Endothelial cell of umbilical vein (primary cell): ENCODE results near the gene LRRC7. TPM values are rescaled to one million over a fixed set of nuclear protein-coding genes. Genes with fewer than 3 reads are reported as not detected.

Experiments
- BruUV-seq: library from RNA; stranded (reverse); fragments of 400-500 nt; replicated peaks from 2 replicates; lab custom pipeline; 2021; lab: Mats Ljungman, UMichigan
- CTCF ChIA-PET: fragments of 300-600, 350-600 bp; sonication (Branson Sonifier 250); formaldehyde crosslinking; loops from one replicate; lab custom pipeline; 2021; ENCODE audit warnings: antibody characterized with exemption, inconsistent platforms; lab: Charles Lee
- POLR2A ChIA-PET: fragments of 300-600, 350-600 bp; sonication (Branson Sonifier 250); formaldehyde crosslinking; loops from one replicate; lab custom pipeline; 2021; ENCODE audit warnings: antibody characterized with exemption, inconsistent platforms; lab: Charles Lee
- DNase-seq: peaks from one replicate; pipeline ENCODE4 v3.0.0-alpha.2; 2011; ENCODE audit warnings: low read depth, low spot score
- FAIRE-seq: peaks from 2 replicates; lab custom pipeline; 2011; peaks lifted over from hg19 to GRCh38; lab: Jason Lieb, UNC
- H2AFZ ChIP-seq: 2 replicates; pipeline ENCODE4 v1.6.0; 2012; ENCODE audit warnings: low read depth, low read length, control low read depth, inconsistent platforms
- H3K27ac ChIP-seq: 2 replicates; pipeline ENCODE4 v1.5.1; 2011; ENCODE audit warnings: low read depth, mild to moderate bottlenecking, control low read depth, low read length, moderate library complexity; ENCODE audit not compliant: insufficient read depth
- H3K27me3 ChIP-seq, 2 experiments: 2 replicates each; pipeline versions ENCODE4 v1.6.0 to v1.6.1; 2011; ENCODE audit warnings: low read length in 2 of 2, mixed read lengths in 1 of 2; ENCODE audit not compliant: control insufficient read depth in 2 of 2, insufficient read depth in 2 of 2
- H3K36me3 ChIP-seq, 2 experiments: 2 replicates in 1 of 2; 3 replicates in 1 of 2; pipeline ENCODE4 v1.5.1; 2011; ENCODE audit warnings: low read length in 2 of 2, mild to moderate bottlenecking in 1 of 2, moderate library complexity in 1 of 2; ENCODE audit not compliant: control insufficient read depth in 2 of 2, insufficient read depth in 2 of 2; ENCODE audit errors: extremely low read depth in 1 of 2
- H3K4me1 ChIP-seq: 3 replicates; pipeline ENCODE4 v1.5.1; 2011; ENCODE audit warnings: mild to moderate bottlenecking, low read length; ENCODE audit not compliant: control insufficient read depth, insufficient read depth; ENCODE audit errors: extremely low read depth
- H3K4me2 ChIP-seq: 2 replicates; pipeline ENCODE4 v1.6.1; 2011; ENCODE audit warnings: low read length, control low read depth, mixed read lengths; ENCODE audit not compliant: insufficient read depth
- H3K4me3 ChIP-seq, 3 experiments: fragments of 200-600 bp in 1 of 3; sonication (generic), shearing (Covaris generic) in 1 of 3; replicated peaks in 1 of 3; 2 replicates each; pipeline ENCODE4 v1.5.1; 2011 to 2016; ENCODE audit warnings: control low read depth in 3 of 3, low read length in 3 of 3, mild to moderate bottlenecking in 2 of 3, inconsistent platforms in 1 of 3, low read depth in 1 of 3, moderate library complexity in 1 of 3; ENCODE audit not compliant: insufficient read depth in 1 of 3
- H3K79me2 ChIP-seq: 2 replicates; pipeline ENCODE4 v1.6.0; 2012; ENCODE audit warnings: low read length, inconsistent platforms; ENCODE audit not compliant: control insufficient read depth, insufficient read depth
- H3K9ac ChIP-seq: replicated peaks from 2 replicates; pipeline ENCODE3; 2011; ENCODE audit warnings: low read length, control low read depth; ENCODE audit not compliant: insufficient read depth; ENCODE audit errors: extremely low read depth
- H3K9me1 ChIP-seq: replicated peaks from 3 replicates; pipeline ENCODE4 v1.6.0; 2011; ENCODE audit warnings: mild to moderate bottlenecking, low read length; ENCODE audit not compliant: control insufficient read depth, insufficient read depth; ENCODE audit errors: extremely low read depth
- H3K9me3 ChIP-seq: replicated peaks from 2 replicates; pipeline ENCODE4 v1.5.1; 2012; ENCODE audit warnings: low read length, inconsistent platforms; ENCODE audit not compliant: control insufficient read depth, insufficient read depth
- H4K20me1 ChIP-seq: replicated peaks from 2 replicates; pipeline ENCODE3; 2011; ENCODE audit warnings: mild to moderate bottlenecking, low read length; ENCODE audit not compliant: control insufficient read depth, insufficient read depth; ENCODE audit errors: extremely low read depth
- FOS ChIP-seq: IDR thresholded peaks from 2 replicates; pipeline ENCODE4 v1.6.1; 2011; ENCODE audit warnings: mild to moderate bottlenecking, low read length, moderate library complexity, borderline replicate concordance; ENCODE audit not compliant: insufficient read depth
- GATA2 ChIP-seq: IDR thresholded peaks from 2 replicates; pipeline ENCODE4 v1.7.0; 2011; ENCODE audit warnings: low read depth, mild to moderate bottlenecking, moderate library complexity, mixed read lengths, low read length; ENCODE audit not compliant: insufficient read length, insufficient read depth
- JUN ChIP-seq: IDR thresholded peaks from 2 replicates; pipeline ENCODE4 v1.6.1; 2011; ENCODE audit warnings: borderline replicate concordance, low read depth; ENCODE audit not compliant: insufficient read length, insufficient read depth
- MAX ChIP-seq: IDR thresholded peaks from 2 replicates; pipeline ENCODE4 v1.6.1; 2011; ENCODE audit not compliant: insufficient read depth, insufficient read length
- MYC ChIP-seq: IDR thresholded peaks from one replicate; pipeline ENCODE4 v1.6.1; 2011; ENCODE audit warnings: mild to moderate bottlenecking, low read depth, low read length
- POLR2A ChIP-seq: IDR thresholded peaks from 2 replicates; pipeline ENCODE4 v1.6.1; 2012; ENCODE audit warnings: low read depth, mild to moderate bottlenecking, control low read depth, low read length
- POLR2AphosphoS5 ChIP-seq: IDR thresholded peaks from 2 replicates; pipeline ENCODE4 v1.6.1; 2012; ENCODE audit warnings: low read depth, mild to moderate bottlenecking, control low read depth, low read length, moderate library complexity; ENCODE audit not compliant: insufficient read depth
- dilution Hi-C: fragments of 300-500 bp; cut with MboI; formaldehyde crosslinking; loops from one replicate; pipeline ENCODE4 v1.15.0; 2019; ENCODE audit warnings: low sequenced_read_pairs; ENCODE audit not compliant: extremely low pct_ligation_motif_present
- intact Hi-C: fragments of 100-400 bp; cut with micrococcal nuclease; formaldehyde crosslinking; loops from one replicate; pipeline ENCODE4 v1.10.0; 2022
- polyA plus RNA-seq, 4 experiments: library from polyadenylated mRNA; depleted of rRNA in 3 of 4; stranded (reverse) in 3 of 4; unstranded in 1 of 4; fragments of >200 nt; gene quantifications; 2 replicates each; pipeline versions ENCODE4 v1.2.1 to v1.2.3, GENCODE V29; 2011 to 2012; ENCODE audit warnings: missing spikeins in 1 of 4
- total RNA-seq: library from RNA; stranded (reverse); gene quantifications from 2 replicates; pipeline ENCODE4 v1.2.3, GENCODE V29; 2021

Gene LRRC7
- total and polyA plus RNA-seq, 2 donors (not counting 3 experiments of a cell fraction or from before 2014, with no cell fraction given): 0.11 to 0.58 TPM

- H3K27me3 ChIP-seq: no peaks in the 10 kb centered on the region
- H3K9ac ChIP-seq: no peak overlapping the region
- dilution Hi-C loops (no loop called here), intact Hi-C loops (no loop called here)
- H3K4me2 ChIP-seq: peak overlapping the region; percentile 52
- no peaks in the 10 kb centered on the region for H3K79me2 ChIP-seq
- DNase-seq (no peak), FAIRE-seq (peak; percentile 76)
- CTCF ChIA-PET: interaction anchor here (0.6 kb wide), 1 partner anchor 12 kb away, joined by 3 read pairs; no protein-coding TSS in a partner anchor
- H4K20me1 ChIP-seq: no peaks in the 10 kb centered on the region
- no peaks in the 10 kb centered on the region for H3K9me3 ChIP-seq
- POLR2A ChIA-PET: no interaction called here
- no peak overlapping the region for H2AFZ ChIP-seq
- no peaks in the 10 kb centered on the region for H3K9me1 ChIP-seq
- no peak for TF ChIP-seq POLR2AphosphoS5
- TF ChIP-seq FOS: peak; percentile 55
- TF ChIP-seq POLR2A: no peak
- TF ChIP-seq MYC: no peak
- TF ChIP-seq MAX: no peak
- H3K27ac ChIP-seq: no peak overlapping the region
- no peak overlapping the region for H3K4me3 ChIP-seq
- no peaks in the 10 kb centered on the region for H3K36me3 ChIP-seq
- H3K4me1 ChIP-seq: peaks cover 6% of the 10 kb centered on the region
- no TSS peak for BruUV-seq
Observed at GRCh38 chr1:70003211-70003908, 435.6 kb downstream of the LRRC7 start.

- Histone ChIP-seq H3K79me2 (no peaks in the 10 kb centered on the region), H3K27me3 (no peaks in the 10 kb centered on the region), H3K9ac (no peak overlapping the region), H3K27ac (no peak overlapping the region), H3K4me3 (no peak overlapping the region), H4K20me1 (no peaks in the 10 kb centered on the region), H3K4me1 (peaks cover 6% of the 10 kb centered on the region), H3K36me3 (no peaks in the 10 kb centered on the region), H3K9me1 (no peaks in the 10 kb centered on the region), H3K4me2 (no peak overlapping the region), H2AFZ (no peak overlapping the region), H3K9me3 (no peaks in the 10 kb centered on the region)
- CTCF ChIA-PET: interaction anchor here (1.1 kb wide), 1 partner anchor 9 kb away, joined by 3 read pairs; no protein-coding TSS in a partner anchor
- intact Hi-C loops: no loop called here
- no peak for FAIRE-seq
- no TSS peak for BruUV-seq
- dilution Hi-C loops: no loop called here
- TF ChIP-seq JUN: no peak
- TF ChIP-seq MAX: no peak
- no peak for TF ChIP-seq GATA2
- TF ChIP-seq FOS: no peak
- no peak for TF ChIP-seq MYC
- no peak for TF ChIP-seq POLR2A
- no peak for DNase-seq
- POLR2A ChIA-PET: no interaction called here
Observed at GRCh38 chr1:70005386-70006034, 437.8 kb downstream of the LRRC7 start.
